Measurements from ENCODE around the gene MCTP1. TPM values are rescaled to one million over a fixed set of nuclear protein-coding genes. Genes with fewer than 3 reads are reported as not detected.

The MCTP1 gene
- total RNA-seq, 4 donors from 2014 or later, result 3.5 to 19.8 (median 5.8) TPM

- Histone ChIP-seq H3K4me3 (no peak overlapping the region), H3K4me1 (no peaks in the 10 kb centered on the region), H3K36me3 (peaks cover 0 to 30% (median 0%) of the 10 kb centered on the region in 3 donors), H3K27me3 (no peaks in the 10 kb centered on the region), H3K27ac (no peak overlapping the region), H3K9me3 (no peaks in the 10 kb centered on the region)
- DNase-seq, result no peak
- intact Hi-C loops (cut with DNase I), result no loop called here
- WGBS, 2 donors, result 76 to 81% methylated on average over 5 of the region's 5 CpGs
- TF ChIP-seq POLR2A (IDR thresholded peaks at IDR 0.05) (no peak), CTCF (IDR thresholded peaks at IDR 0.05) (no peak)
Observed at GRCh38 chr5:94682814-94683520, 601.9 kb downstream of the MCTP1 start.

GRCh38 chr5:94675965-94676618 is 608.8 kb downstream of the MCTP1 start:
- no peak overlapping the region for H3K4me3 ChIP-seq
- H3K4me1 ChIP-seq, result no peaks in the 10 kb centered on the region
- no peak for DNase-seq
- 94 to 100% methylated on average over 2 to 4 of the region's 4 CpGs for WGBS, 2 donors
- no peak overlapping the region for H3K27ac ChIP-seq
- H3K27me3 ChIP-seq, result no peaks in the 10 kb centered on the region
- no peaks in the 10 kb centered on the region for H3K9me3 ChIP-seq
- TF ChIP-seq POLR2A (IDR thresholded peaks at IDR 0.05), result no peak
- TF ChIP-seq CTCF (IDR thresholded peaks at IDR 0.05), result no peak
- H3K36me3 ChIP-seq, result peaks cover 0 to 19% (median 0%) of the 10 kb centered on the region in 3 donors
- intact Hi-C loops (cut with DNase I), result no loop called here

GRCh38 chr5:94674490-94675382 is 610.2 kb downstream of the MCTP1 start:
- Histone ChIP-seq H3K27ac (no peak overlapping the region), H3K9me3 (no peaks in the 10 kb centered on the region), H3K4me3 (no peak overlapping the region), H3K4me1 (no peaks in the 10 kb centered on the region), H3K27me3 (no peaks in the 10 kb centered on the region), H3K36me3 (peaks cover 0 to 17% (median 0%) of the 10 kb centered on the region in 3 donors)
- WGBS, 2 donors, result 86 to 97% methylated on average over 1 of the region's 1 CpG
- DNase-seq, result no peak
- TF ChIP-seq CTCF (IDR thresholded peaks at IDR 0.05), result no peak
- intact Hi-C loops (cut with DNase I), result no loop called here

- Histone ChIP-seq H3K36me3 (peaks cover 0 to 8% (median 0%) of the 10 kb centered on the region in 3 donors), H3K27me3 (no peaks in the 10 kb centered on the region), H3K9me3 (no peaks in the 10 kb centered on the region), H3K4me1 (no peaks in the 10 kb centered on the region), H3K27ac (no peak overlapping the region), H3K4me3 (no peak overlapping the region)
- WGBS, 2 donors, result 67 to 75% methylated on average over 1 of the region's 1 CpG
- intact Hi-C loops (cut with DNase I), result no loop called here
- TF ChIP-seq POLR2A (IDR thresholded peaks at IDR 0.05) (no peak), CTCF (IDR thresholded peaks at IDR 0.05) (no peak)
- no peak for DNase-seq
Observed at GRCh38 chr5:94672746-94673145, 612.1 kb downstream of the MCTP1 start.
